NCI-H1092 treated with DMSO at 0.1 percent for 48 hours (cell line): ENCODE data around the gene LRMDA.
"Not testable (repeated sequence)": the region's sequence is repeated elsewhere in the genome, so short reads cannot be mapped to it uniquely, and the experiment has no call there.

Experiments used
- DNase-seq: peaks from one replicate; lab custom pipeline; 2025; lab: John Stamatoyannopoulos, UW

The LRMDA gene

GRCh38 chr10:76554478-76554877 lies 1123.1 kb downstream of the LRMDA start:
- no peak for DNase-seq

GRCh38 chr10:76555067-76555670 lies 1123.7 kb downstream of the LRMDA start:
- no peak for DNase-seq

- DNase-seq: no peak
Observed at GRCh38 chr10:76557366-76557765, 1125.9 kb downstream of the LRMDA start.

GRCh38 chr10:76558586-76558985 lies 1127.2 kb downstream of the LRMDA start:
- peak; percentile 7 for DNase-seq

GRCh38 chr10:76558996-76559891 lies 1127.8 kb downstream of the LRMDA start:
- no peak for DNase-seq

GRCh38 chr10:76559892-76560220 lies 1128.4 kb downstream of the LRMDA start:
- DNase-seq: no peak

- DNase-seq: no peak
Observed at GRCh38 chr10:76560338-76560737, 1128.9 kb downstream of the LRMDA start.

GRCh38 chr10:76563286-76563685 lies 1131.9 kb downstream of the LRMDA start:
- no peak for DNase-seq

- DNase-seq: no peak
Observed at GRCh38 chr10:76572021-76572420, 1140.6 kb downstream of the LRMDA start.

- DNase-seq: no peak
Observed at GRCh38 chr10:76576276-76576962, 1145.0 kb downstream of the LRMDA start.

- no peak for DNase-seq
Observed at GRCh38 chr10:76577455-76577854, 1146.0 kb downstream of the LRMDA start.

GRCh38 chr10:76581506-76582256 lies 1150.3 kb downstream of the LRMDA start:
- DNase-seq: no peak

GRCh38 chr10:76582531-76582930 lies 1151.1 kb downstream of the LRMDA start:
- DNase-seq: no peak

GRCh38 chr10:76583711-76584161 lies 1152.3 kb downstream of the LRMDA start:
- DNase-seq: no peak

GRCh38 chr10:76584466-76584865 lies 1153.0 kb downstream of the LRMDA start:
- DNase-seq: not testable (repeated sequence)
